HG02884 (cell line): Measurements from ENCODE around the gene BABAM2.

Source experiments
- ATAC-seq: cut with Tn5 transposase; IDR thresholded peaks from one replicate; pipeline ENCODE4 v1.9.1; 2021; ENCODE audit warnings: mild to moderate bottlenecking, moderate library complexity; ENCODE audit not compliant: unreplicated experiment

BABAM2 gene

GRCh38 chr2:28296243-28296642, 405.7 kb downstream of the BABAM2 start:
- no peak for ATAC-seq

- ATAC-seq = no peak
These were observed 406.4 kb downstream of the BABAM2 start for GRCh38 chr2:28296904-28297303.

- no peak for ATAC-seq
These were observed 407.0 kb downstream of the BABAM2 start for GRCh38 chr2:28297531-28297930.

- no peak for ATAC-seq
These were observed 407.9 kb downstream of the BABAM2 start for GRCh38 chr2:28298406-28298805.

GRCh38 chr2:28300485-28301341, 410.2 kb downstream of the BABAM2 start:
- no peak for ATAC-seq

- ATAC-seq = no peak
These were observed 414.7 kb downstream of the BABAM2 start for GRCh38 chr2:28305202-28305601.

GRCh38 chr2:28310107-28310506, 419.6 kb downstream of the BABAM2 start:
- no peak for ATAC-seq

GRCh38 chr2:28311660-28312249, 421.2 kb downstream of the BABAM2 start:
- no peak for ATAC-seq

GRCh38 chr2:28312307-28313219, 422.0 kb downstream of the BABAM2 start:
- no peak for ATAC-seq

GRCh38 chr2:28313220-28313784, 422.8 kb downstream of the BABAM2 start:
- ATAC-seq = no peak

- no peak for ATAC-seq
These were observed 424.4 kb downstream of the BABAM2 start for GRCh38 chr2:28314968-28315367.

GRCh38 chr2:28316546-28317335, 426.2 kb downstream of the BABAM2 start:
- ATAC-seq = no peak

- ATAC-seq = no peak
These were observed 426.9 kb downstream of the BABAM2 start for GRCh38 chr2:28317390-28317789.

- no peak for ATAC-seq
These were observed 427.5 kb downstream of the BABAM2 start for GRCh38 chr2:28318023-28318422.

GRCh38 chr2:28318462-28319117, 428.1 kb downstream of the BABAM2 start:
- no peak for ATAC-seq

- no peak for ATAC-seq
These were observed 428.8 kb downstream of the BABAM2 start for GRCh38 chr2:28319118-28320008.

- no peak for ATAC-seq
These were observed 429.5 kb downstream of the BABAM2 start for GRCh38 chr2:28320009-28320365.

GRCh38 chr2:28320371-28320770, 429.8 kb downstream of the BABAM2 start:
- no peak for ATAC-seq

GRCh38 chr2:28321426-28321825, 430.9 kb downstream of the BABAM2 start:
- ATAC-seq = no peak
